Hindlimb muscle (tissue), 1 donor: ENCODE measurements around the gene SLC38A11. TPM values are rescaled to one million over a fixed set of nuclear protein-coding genes. Genes with fewer than 3 reads are reported as not detected.
"Not testable (repeated sequence)": the region's sequence is repeated elsewhere in the genome, so short reads cannot be mapped to it uniquely, and the experiment has no call there.

Experiments used
- DNase-seq: peaks from one replicate; pipeline ENCODE4 v3.0.0-alpha.2; 2013
- polyA plus RNA-seq: library from polyadenylated mRNA; unstranded; fragments of 120-200 nt; gene quantifications from one replicate; pipeline ENCODE4 v1.2.1, GENCODE V29; 2013; ENCODE audit not compliant: insufficient read length

The SLC38A11 gene
- polyA plus RNA-seq, 1 donor = 0.15 TPM

GRCh38 chr2:164877169-164877568 lies 78.2 kb downstream of the SLC38A11 start:
- no peak for DNase-seq

DNA sequence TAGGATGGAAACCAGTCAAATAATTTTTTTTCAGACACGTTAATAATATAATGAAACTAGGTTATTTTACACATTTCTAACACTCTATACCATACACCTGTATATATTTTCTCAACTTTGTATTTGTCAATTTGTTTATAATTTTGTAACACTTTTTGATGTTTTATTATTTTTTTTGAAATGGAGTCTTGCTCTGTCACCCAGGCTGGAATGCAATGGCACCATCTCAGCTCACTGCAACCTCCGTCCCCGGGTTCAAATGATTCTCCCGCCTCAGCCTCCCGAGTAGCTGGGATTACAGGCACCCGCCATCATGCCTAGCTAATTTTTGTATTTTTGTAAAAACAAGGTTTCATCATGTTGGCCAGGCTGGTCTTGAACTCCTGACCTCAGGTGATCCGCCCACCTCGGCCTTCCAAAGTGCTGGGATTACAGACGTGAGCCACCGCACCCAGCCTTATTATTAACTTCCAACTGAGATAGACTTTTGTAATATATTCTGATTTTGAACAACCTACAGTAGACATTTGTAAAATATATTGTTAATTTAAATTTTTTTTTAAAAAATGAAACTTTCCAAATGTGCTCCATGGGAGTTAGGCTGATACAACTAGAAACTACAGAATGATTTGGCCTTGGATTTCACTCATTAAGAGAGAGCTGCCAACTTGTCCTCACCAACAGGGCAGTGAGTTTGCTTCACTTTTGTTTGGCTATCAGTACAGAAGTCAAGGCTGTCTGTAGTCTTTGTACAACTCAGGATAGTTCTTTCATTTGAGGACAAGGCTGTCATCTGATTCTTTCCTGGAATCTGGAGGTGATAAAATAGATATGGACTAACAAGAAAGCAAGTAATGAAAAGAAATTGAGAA lies 79.8 kb downstream of the SLC38A11 start:
- no peak for DNase-seq

GRCh38 chr2:164873210-164873908 lies 82.0 kb downstream of the SLC38A11 start:
- DNase-seq = no peak

DNA sequence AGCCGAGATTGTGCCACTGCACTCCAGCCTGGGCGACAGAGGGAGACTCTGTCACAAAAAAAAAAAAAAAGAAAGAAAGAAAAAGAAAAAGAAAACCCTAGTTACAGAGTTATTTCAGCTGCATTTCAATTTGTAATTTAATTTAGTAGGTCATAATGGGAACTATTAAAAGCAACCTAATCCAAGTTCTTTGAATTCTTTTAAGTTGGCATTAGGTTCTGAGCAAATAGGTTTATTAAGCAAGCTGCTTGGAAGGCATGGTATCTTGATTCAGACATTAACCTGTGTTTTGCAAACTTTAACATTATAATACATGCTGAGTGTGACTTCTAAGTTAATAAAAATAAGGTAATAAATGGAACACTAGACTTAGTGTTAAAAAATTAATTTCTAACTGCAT lies 83.9 kb downstream of the SLC38A11 start:
- no peak for DNase-seq

DNA sequence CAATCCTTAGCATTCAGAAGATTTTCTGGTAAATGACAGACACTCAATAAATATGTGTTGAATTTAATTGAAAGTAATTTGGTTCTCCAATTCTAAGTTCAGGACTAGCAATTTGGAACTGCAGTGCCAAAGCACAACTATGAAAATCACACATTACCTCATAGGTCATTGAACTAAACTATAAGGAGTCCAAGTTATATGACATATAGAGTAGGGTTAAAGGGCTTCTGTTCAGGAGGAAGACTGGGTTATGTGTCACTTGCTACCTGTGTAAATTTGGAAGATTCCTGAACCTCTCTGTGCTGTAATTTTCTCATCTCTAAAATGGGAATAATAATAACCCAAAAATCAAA lies 85.9 kb downstream of the SLC38A11 start:
- no peak for DNase-seq

GRCh38 chr2:164868563-164869419 lies 86.5 kb downstream of the SLC38A11 start:
- DNase-seq = no peak

DNA sequence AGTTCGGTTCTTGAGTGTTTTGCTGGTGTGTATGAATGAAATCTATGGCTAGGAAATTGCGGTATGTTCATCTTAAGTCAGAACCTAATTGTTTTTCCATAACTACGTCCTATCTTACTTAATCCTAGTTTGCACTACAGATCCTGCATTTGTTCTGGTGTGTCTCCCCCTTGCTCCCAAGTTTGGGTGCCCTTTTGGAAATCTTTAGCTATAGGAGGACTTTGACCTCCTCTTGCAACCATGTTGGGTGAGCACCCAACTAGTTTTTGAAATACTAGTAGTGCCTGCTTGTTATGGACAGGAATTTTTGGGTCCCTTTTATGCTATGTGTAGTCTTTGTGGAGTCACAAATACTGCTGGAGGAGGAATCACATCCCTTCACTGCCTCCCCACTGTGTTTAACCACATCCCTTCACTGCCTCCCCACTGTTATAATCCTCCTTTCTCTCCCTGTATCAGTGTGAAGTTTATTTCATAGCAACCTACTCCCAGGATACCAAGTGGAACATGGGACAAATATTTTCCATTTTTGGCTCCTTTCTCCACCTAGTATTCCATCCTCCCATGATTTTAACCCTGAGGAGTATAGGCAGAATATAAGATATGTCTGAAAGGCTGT lies 87.4 kb downstream of the SLC38A11 start:
- DNase-seq = no peak

DNA sequence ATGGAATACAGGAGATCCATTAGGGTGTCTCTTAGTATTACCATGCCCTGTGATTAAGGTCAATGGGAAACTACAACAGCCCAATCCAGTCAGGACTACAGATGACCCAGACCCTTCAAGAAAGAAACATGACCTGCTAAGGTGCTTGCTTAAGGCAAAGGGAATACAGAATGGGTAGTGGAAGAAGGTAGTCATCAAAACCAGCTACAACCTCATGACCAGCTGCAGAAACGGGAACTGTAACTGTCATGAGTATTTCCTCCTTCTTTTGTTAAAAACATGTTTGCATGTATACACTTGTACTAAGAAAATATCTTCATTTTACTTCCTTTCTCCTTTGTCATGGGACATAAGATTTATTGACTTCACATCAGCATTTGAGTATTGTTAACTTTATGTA lies 88.9 kb downstream of the SLC38A11 start:
- not testable (repeated sequence) for DNase-seq

GRCh38 chr2:164860694-164861042 lies 94.7 kb downstream of the SLC38A11 start:
- DNase-seq = no peak

DNA sequence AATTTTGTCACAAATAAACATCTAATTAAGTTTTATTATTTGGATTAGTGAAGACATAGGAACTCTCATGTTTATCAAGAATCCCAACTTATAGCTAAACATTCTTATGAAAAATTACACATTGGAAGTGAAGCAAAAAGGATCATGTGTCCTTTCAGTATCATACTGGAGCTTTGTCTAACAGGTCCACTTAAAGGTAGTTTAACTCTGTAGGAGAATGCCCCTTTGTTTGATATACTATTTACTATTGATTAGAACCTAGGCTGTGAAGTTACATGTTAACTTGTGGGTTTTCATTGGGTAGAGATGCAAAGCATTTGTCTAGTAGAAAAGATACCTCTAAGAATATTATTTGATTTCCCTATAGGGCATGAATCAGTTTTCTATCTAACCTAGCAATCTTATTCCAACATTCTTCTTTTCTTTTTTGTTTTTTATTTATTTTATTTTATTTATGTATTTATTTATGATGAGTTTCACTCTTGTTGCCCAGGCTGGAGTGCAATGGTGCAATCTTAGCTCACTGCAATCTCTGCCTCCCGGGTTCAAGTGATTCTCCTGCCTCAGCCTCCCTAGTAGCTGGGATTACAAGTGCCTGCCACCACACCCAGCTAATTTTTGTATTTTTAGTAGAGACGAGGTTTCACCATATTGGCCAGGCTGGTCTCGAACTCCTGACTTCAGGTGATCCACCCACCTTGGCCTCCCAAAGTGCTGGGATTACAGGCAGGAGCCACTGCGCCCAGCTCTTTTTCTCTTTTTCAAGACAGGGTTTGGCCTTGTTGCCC lies 95.2 kb downstream of the SLC38A11 start:
- DNase-seq = not testable (repeated sequence)

DNA sequence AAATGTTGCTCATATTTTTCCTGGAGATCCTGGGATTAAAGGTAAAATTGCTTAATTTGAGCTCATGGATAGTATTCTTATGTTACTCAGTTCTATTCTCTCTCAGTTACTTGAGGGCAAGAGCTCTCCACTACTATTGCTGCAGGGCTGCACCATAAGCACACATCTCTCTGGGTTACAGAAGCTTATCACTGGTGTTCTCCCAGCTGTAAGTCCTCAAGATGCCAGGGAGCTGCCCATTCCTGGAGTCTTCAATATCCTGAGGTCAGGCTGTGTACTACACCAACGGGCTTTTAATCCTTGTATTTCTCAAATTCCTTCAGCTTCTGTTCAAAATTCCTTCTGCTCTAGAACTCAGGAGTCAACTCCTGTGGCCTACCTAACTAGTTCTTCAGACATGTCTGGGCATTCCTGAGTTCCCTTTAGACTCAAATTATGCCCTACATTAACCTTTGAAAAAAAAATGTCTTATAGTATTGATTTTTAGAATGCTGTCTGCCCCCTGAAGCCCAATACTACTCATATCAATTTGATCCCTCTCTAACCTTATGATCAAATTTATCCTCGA lies 96.0 kb downstream of the SLC38A11 start:
- no peak for DNase-seq

GRCh38 chr2:164852086-164852485 lies 103.2 kb downstream of the SLC38A11 start:
- no peak for DNase-seq

DNA sequence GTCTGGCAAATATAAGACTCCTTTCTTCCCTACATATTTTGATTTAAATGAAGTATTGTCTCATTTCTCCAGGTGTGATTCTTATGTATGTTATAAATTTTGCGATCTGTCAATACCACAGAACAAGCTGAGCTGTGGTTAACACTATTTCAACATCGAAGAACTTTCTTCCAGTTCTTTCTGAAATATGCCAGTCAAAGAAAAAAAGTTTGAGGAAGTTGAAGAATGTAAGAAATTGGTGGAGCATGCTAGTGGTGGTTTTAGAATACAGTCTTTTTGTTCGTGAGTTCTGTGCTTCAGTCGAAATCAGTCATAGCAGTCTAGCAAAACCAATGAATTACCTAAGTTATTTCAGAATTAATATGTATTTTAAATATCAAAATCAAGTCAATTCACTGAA lies 105.1 kb downstream of the SLC38A11 start:
- no peak for DNase-seq

DNA sequence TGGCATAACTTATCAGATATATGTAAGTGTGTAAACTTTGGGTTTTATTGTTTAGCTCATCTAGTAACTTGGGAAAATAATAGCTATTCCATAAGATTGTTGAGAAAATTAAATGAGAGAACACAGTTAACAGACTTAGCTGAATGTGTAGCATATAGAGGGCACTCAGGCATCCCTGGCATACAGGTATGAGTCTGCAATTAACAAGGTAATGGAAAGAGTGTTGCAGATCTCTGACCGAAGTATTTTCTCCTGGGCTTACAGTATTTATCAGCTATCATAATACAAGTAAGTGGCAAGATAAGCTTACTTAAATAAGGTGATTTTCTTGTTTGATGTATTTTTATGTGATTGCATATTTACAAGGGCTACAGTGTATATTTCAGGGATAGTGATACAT lies 105.8 kb downstream of the SLC38A11 start:
- DNase-seq = no peak

DNA sequence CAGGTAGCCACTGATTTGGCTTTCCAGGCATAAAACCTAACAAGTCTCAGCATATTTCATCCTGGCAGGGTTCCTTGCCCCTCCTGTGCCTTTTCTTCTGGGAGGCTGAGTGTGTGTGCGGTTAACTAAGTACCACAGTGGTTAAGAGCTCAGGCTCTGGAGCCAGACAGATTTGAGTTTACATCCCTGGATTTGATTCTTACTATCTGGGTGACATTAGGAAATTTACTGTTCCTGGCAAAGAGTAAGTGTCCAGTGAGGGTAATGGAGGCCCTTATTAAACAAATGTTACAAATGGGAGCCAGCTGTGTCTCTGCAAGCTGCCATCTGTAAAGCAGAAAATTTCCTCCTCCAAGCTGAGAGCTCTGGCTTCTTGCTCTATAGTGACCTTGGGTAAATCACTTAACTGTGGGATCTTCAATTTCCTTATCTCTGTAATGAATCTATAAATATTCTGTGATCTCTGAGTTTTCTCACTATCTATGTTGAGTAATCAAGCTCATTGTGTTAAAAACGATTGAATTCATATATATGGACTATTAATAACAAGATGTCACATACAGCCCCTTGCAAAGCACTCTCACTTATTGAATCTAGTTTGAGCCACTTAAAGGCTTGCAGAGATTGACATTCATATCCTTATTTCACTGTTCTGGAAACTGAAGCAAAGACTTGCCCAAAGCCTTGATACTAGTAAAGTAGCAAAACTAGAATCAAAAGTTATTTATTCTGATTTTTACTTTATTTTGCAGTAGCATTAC lies 107.2 kb downstream of the SLC38A11 start:
- no peak for DNase-seq

GRCh38 chr2:164847291-164847690 lies 108.0 kb downstream of the SLC38A11 start:
- DNase-seq = no peak

DNA sequence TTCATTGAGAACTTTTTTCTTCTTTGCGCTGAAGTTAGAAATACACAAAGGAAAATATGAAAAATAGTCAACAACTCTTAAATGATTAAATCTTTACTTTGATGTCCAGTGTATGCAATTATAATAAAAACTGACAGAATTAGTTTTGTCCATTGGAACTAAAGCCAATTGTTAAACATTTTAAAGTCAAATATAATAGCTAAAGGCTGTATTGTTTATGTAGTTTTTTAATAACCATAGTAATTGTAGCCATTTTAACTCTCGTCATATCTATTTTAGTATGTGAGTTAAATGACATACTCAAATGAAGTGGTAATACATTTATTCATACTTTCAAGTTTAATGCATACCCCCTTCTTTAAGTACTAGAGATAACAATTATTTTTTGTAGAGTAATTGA lies 109.0 kb downstream of the SLC38A11 start:
- no peak for DNase-seq
